ENCODE data around the gene TRANK1. TPM values are rescaled to one million over a fixed set of nuclear protein-coding genes. Genes with fewer than 3 reads are reported as not detected.

Gene TRANK1
- total and polyA plus RNA-seq, 2 of the 8 experiments (the other 6 are each of a cell fraction or from before 2014, with no cell fraction given): 2.9 to 8.8 TPM

GRCh38 chr3:36800533-36801116 lies 144.2 kb downstream of the TRANK1 start (continued):
- no peak for TF ChIP-seq ATF2 (IDR thresholded peaks at IDR 0.05; ENCODE audit: low read length)

Data from H1 (cell line).